Posterior vena cava (tissue), 2 donors: ENCODE results near the gene EPN2. TPM values are rescaled to one million over a fixed set of nuclear protein-coding genes. Genes with fewer than 3 reads are reported as not detected.

Experiments used
- DNase-seq: peaks from one replicate; pipeline ENCODE4 v3.0.0-alpha.2; 2020; ENCODE audit warnings: low spot score
- intact Hi-C, 2 donors: fragments of 100-400 bp; cut with DNase I; formaldehyde crosslinking; loops; one replicate each; pipeline versions ENCODE4 v1.14.1 to v1.14.2; 2022 to 2023
- microRNA-seq, 2 donors: library from miRNA; unstranded; fragments of <30 nt; microRNA quantifications; one replicate each; pipeline ENCODE4 v1.2.0, GENCODE V29; 2020 to 2021; ENCODE audit warnings: borderline microRNAs expressed in 2 of 2
- total RNA-seq, 2 donors: library from RNA; stranded (reverse); fragmentation: NEBNext Ultra II Directional; extraction: Animal tissue kit (Norgen Biotek cat#: 25700); gene quantifications; one replicate each; pipeline ENCODE4 v1.2.1, GENCODE V29; 2021
- donor health status: DM: yes; HTN: yes; CAD: no.
- donor health status: DM: yes; HTN: yes; CAD: no.

Gene EPN2
- total RNA-seq, 2 donors from 2014 or later = 50.7 to 67.6 TPM

DNA sequence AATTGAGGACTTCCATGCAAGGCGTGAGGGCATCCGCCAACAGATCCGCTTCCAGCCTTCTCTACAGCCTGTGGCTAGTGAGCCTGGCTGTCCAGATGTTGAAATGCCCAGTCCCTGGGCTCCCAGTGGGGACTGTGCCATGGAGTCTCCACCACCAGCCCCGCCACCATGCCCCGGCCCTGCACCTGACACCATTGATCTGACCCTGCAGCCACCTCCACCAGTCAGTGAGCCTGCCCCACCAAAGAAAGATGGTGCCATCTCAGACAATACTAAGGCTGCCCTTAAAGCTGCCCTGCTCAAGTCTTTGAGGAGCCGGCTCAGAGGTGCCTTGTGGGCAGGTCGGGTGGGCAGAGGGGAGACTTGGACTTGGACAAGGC is 144.2 kb downstream of the EPN2 start:
- DNase-seq = peak; percentile 64
- intact Hi-C loops = no loop called here

DNA sequence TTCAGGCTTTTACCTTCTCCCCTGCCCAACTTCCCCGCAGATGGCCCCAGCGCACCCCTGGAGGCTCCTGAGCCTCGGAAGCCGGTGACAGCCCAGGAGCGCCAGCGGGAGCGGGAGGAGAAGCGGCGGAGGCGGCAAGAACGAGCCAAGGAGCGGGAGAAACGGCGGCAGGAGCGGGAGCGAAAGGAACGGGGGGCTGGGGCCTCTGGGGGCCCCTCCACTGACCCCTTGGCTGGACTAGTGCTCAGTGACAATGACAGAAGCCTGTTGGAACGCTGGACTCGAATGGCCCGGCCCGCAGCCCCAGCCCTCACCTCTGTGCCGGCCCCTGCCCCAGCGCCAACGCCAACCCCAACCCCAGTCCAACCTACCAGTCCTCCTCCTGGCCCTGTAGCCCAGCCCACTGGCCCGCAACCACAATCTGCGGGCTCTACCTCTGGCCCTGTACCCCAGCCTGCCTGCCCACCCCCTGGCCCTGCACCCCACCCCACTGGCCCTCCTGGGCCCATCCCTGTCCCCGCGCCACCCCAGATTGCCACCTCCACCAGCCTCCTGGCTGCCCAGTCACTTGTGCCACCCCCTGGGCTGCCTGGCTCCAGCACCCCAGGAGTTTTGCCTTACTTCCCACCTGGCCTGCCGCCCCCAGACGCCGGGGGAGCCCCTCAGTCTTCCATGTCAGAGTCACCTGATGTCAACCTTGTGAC is 144.7 kb downstream of the EPN2 start:
- peak; percentile 70 for DNase-seq
- intact Hi-C loops = no loop called here

DNA sequence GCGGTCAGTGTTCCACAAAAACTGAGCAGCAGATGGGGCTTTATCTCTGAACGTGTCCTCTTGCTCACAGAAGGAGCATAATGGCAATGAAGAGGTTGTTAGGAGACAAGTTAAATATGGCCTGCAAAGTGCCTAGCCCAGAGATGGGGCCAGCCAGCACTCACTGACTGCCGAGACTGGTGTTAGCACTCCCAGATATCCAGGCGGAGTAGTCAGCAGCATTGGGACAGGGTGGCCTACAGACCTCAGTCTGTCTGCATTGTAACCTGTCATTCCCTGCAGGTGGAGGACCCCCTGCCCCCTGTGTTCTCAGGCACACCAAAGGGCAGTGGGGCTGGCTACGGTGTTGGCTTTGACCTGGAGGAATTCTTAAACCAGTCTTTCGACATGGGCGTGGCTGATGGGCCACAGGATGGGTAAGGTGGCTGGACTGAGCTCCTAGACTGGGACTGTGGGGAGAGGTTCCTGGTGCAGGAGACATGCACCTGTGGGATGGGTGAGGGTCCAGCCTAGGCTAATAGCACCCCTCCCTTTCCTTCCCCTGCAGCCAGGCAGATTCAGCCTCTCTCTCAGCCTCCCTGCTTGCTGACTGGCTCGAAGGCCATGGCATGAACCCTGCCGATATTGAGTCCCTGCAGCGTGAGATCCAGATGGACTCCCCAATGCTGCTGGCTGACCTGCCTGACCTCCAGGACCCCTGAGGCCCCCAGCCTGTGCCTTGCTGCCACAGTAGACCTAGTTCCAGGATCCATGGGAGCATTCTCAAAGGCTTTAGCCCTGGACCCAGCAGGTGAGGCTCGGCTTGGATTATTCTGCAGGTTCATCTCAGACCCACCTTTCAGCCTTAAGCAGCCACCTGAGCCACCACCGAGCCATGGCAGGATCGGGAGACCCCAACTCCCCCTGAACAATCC is 145.6 kb downstream of the EPN2 start:
- peak; percentile 66 for DNase-seq
- intact Hi-C loops = no loop called here

DNA sequence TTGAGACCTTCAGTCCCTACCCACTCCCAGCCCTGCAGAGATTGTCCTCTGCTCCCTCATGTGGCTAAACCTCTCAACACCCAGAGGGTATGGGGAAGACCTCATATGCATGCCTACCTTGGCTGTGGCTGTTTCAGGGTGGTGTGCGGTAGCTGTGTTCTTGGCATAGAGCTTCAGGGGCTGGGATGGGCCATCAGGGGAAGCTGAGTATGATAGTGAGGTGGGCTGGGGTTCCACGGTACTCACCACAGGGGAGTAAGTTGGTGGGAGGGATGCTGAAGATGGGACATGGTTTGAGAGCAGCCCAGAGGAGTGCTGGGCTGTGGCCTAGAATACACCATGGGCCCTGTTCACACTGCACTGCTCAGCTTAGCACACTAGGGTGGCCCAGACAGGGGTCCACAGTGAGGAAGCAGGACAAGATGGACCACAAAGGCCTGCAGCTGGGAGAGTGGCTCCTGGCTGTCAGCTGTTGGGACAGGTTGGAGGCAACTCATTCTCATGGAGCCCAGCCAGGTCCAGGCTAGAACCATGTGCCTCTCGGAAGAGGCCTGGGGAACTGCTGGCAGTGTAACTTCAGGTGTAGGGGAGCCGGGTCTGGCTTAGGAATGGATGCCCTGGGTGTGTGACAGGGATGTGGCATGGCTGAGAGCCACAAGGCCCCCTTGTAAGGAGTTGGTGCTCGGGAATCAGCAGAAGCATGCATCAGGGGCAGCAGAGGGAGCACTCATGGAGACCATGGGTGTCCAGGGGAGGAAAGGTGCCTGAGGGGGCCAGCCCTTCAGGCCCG is 146.7 kb downstream of the EPN2 start:
- intact Hi-C loops = no loop called here
- peak; percentile 82 for DNase-seq

DNA sequence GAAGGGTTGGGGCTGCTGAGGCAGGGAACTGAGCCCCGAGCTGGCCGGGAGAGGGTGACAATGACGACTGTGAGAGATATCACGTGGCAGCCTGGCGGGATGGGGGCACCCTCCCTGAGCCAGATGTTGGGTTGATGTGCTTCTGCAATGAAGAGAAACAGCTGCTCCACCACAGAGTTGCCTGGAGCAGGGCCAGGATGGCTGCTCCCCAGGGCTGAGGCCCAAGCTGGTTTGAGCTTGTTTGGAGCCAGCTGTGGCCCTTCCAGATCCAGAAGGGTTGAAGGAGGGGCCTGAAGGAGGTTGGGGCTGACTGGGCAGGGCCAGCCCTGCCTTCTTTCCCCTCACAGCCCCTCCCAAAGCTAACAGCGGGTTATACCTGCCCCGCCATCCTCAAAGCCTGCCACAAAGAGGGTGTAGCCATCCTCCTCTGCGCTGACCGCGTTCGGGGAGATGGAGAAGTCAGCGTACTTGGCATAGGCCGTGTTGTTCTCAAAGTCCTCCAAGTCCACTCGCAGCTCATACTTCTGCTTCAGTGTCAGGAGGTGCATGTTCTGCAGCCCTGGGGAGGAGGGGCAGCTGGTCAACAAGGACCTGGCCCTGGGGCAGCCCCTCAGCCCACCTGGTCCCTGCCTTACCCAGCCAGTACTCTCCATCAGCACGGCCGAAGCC is 147.7 kb downstream of the EPN2 start:
- intact Hi-C loops = no loop called here
- peak; percentile 95 for DNase-seq

DNA sequence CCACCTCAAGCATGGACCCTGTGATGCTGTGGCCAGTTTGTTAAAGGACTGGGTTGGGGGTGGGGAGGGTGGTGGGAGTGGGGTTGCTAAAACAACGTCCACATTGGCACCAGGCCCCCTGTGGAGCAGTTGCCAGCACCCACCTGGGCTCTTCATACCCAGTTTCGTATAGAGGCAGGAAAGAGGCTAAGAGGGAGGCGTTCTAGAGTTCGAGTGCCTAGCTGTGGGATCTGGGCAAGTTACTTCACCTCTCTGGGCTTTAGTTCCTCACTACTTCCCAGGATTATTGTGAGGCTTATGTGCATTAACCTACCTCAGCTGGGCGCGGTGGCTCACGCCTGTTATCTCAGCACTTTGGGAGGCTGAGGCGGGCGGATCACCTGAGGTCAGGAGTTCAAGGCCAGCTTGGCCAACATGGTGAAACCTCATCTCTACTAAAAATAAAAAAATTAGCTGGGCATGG is 148.4 kb downstream of the EPN2 start:
- DNase-seq = peak; percentile 67
- intact Hi-C loops = no loop called here

Small RNA genes lying within 50 kb of the gene (microRNA-seq; reads per million reads assigned to microRNA genes)
- gene MIR1180 = 109 to 159 reads per million in 2 donors

Other genes starting within 250 kb of the EPN2 start
- 10 to 100 TPM in 1 of 2 donors, 1 to 10 TPM in 1; 2.8 to 10.9 TPM for gene FAM83G, start 232.6 kb upstream of the EPN2 start, total RNA-seq
- 1 to 10 TPM; 4.0 to 6.8 TPM for gene GRAP, start 190.4 kb upstream of the EPN2 start, total RNA-seq
- gene GRAPL, start 109.8 kb upstream of the EPN2 start, total RNA-seq = 1 to 10 TPM; 5.0 to 5.3 TPM
- gene B9D1, start 125.4 kb downstream of the EPN2 start, total RNA-seq = 1 to 10 TPM; 7.7 to 9.8 TPM
- 10 to 100 TPM; 28.8 to 29.2 TPM for gene MAPK7, start 141.1 kb downstream of the EPN2 start, total RNA-seq
- gene MFAP4, start 149.8 kb downstream of the EPN2 start, total RNA-seq = 100 to 1,000 TPM; 231 to 371 TPM
- 10 to 100 TPM in 1 of 2 donors, 1 to 10 TPM in 1; 8.4 to 12.6 TPM for gene RNF112, start 173.9 kb downstream of the EPN2 start, total RNA-seq